ENCODE results near the gene NKAPD1.
"Not testable (repeated sequence)": the region's sequence is repeated elsewhere in the genome, so short reads cannot be mapped to it uniquely, and the experiment has no call there.

Gene NKAPD1, protein sequence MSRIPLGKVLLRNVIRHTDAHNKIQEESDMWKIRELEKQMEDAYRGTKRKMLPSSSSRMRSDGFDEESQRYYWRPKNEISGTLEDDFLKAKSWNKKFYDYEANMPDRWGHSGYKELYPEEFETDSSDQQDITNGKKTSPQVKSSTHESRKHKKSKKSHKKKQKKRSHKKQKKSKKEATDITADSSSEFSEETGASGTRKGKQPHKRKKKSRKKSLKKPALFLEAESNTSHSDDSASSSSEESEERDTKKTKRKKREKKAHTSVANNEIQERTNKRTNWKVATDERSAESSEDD

DNA sequence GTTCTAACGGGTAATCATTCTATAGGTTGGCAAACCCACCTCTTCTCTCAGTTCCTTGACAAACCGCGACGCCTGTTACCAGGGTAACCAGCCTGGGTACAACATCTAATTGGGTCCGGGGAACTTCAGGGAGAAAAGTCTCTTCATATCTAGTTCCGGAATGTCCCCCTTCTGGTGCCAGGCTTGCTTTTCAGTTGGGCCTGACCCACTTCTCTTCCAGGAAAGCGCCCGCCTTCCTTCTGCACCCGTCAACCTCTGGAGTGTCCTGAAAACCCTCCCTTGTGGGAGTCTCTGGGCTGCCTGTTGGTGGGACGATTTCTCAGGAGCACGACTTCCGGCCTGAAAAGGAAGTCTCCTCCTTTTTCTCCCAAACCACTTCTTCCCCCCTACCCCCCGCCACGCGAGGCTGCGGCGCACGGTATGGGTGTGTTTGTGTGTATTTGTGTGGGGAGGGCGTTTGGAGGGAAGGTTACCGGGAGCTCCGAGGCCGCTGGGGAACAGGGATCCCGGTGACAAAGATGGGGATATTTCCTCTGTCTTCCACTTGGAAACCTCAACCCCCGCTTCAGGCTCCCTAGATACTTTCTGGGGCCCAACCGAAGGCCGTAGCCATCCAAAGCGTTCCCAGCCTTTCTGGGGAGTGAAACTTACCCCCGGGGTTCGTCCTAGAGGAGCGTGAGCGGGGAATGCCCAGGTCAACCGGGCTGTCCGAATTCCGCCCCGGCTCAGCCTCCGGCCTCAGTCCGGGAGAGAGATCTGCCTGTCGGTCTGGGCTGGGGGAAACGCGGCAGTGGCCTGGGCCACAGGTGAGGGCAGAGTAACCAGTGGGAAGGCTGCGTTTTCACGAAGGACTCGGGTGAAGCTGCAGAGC, at the start of gene NKAPD1, which contains the start of gene PIH1D2:
TSS of gene NKAPD1 (plus strand) at position 359 of the 871 bp plus-strand sequence. CDS start 1,276 bp downstream, outside the sequence.
TSS of gene PIH1D2 (minus strand) at position 77 of the 871 bp plus-strand sequence. CDS start 843 bp downstream, outside the sequence.
- DNase-seq = peak; percentile 79 to 88

GRCh38 chr11:112024773-112025678, 49.1 kb upstream of the NKAPD1 start, which contains the start of gene DLAT:
DLAT (plus strand) TSS chr11:112025408; CDS start chr11:112025473, 65 bp downstream.
- peak; percentile 84 to 86 for DNase-seq

- DNase-seq = no peak
Observed at GRCh38 chr11:112025707-112026106, 48.4 kb upstream of the NKAPD1 start.

DNA sequence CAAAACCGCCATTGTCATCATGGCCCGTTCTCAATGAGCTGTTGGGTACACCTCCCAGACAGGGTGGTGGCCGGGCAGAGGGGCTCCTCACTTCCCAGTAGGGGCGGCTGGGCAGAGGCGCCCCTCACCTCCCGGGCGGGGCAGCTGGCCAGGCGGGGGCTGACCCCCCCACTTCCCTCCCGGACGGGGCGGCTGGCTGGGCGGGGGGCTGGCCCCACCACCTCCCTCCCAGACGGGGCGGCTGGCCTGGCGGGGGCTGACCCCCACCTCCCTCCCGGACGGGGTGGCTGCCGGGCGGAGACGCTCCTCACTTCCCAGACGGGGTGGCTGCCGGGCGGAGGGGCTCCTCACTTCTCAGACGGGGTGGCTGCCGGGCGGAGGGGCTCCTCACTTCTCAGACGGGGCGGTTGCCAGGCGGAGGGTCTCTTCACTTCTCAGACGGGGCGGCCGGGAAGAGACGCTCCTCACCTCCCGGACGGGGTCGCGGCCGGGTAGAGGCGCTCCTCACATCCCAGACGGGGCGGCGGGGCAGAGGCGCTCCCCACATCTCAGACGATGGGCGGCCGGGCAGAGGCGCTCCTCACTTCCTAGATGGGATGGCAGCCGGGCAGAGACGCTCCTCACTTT, 47.2 kb upstream of the NKAPD1 start:
- not testable (repeated sequence) for DNase-seq

GRCh38 chr11:112029460-112029859, 44.6 kb upstream of the NKAPD1 start:
- no peak for DNase-seq

- DNase-seq = no peak
Observed at GRCh38 chr11:112033902-112034301, 40.2 kb upstream of the NKAPD1 start.

DNA sequence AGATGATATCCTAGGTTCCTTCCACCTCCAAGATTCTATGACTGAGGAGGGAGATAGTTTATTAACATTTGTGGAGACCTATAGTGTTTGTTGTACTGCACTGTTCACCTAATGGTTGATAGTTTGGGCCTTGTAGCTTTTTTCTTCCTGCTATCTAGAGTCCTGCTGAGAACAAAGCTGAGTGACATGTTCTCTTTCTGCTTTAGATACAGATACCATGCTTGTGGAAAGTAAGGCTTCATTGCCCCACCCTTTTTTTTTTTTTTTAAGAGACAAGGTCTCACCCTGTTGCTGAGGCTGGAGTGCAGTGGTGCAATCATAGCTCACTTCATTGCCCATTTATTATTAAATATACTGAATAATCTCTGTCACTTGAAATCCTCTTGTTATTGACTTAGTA, 36.6 kb upstream of the NKAPD1 start:
- no peak for DNase-seq

- no peak for DNase-seq
Observed at GRCh38 chr11:112042161-112042960, 31.7 kb upstream of the NKAPD1 start.

DNA sequence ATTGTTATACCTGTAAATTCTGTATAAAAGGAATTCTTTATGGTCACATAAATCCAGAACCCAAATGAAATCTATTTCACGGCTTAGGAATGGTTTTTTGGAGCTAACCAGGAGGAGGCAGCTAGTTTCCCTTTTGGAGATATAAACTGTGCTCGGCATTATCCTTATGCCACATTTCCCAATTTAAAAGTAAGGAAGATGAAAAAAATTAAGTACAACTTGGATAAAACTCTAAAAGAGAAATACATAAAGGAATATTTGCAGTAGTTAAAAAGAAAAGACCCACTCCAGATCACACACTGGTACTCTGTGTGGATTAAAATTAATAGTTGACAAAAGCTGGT, 31.2 kb upstream of the NKAPD1 start:
- DNase-seq = no peak

- DNase-seq = no peak
Observed at GRCh38 chr11:112044961-112045360, 29.1 kb upstream of the NKAPD1 start.

DNA sequence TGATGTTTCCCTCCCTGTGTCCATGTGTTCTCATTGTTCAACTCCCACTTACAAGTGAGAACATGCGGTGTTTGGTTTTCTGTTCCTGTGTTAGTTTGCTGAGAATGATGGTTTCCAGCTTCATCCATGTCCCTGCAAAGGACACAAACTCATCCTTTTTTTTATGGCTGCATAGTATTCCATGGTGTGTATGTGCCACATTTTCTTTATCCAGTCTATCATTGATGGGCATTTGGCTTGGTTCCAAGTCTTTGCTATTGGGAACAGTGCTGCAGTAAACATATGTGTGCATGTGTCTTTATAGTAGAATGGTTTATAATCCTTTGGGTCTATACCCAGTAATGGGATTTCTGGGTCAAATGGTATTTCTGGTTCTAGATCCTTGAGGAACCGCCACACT, 27.5 kb upstream of the NKAPD1 start:
- DNase-seq = not testable (repeated sequence)

DNA sequence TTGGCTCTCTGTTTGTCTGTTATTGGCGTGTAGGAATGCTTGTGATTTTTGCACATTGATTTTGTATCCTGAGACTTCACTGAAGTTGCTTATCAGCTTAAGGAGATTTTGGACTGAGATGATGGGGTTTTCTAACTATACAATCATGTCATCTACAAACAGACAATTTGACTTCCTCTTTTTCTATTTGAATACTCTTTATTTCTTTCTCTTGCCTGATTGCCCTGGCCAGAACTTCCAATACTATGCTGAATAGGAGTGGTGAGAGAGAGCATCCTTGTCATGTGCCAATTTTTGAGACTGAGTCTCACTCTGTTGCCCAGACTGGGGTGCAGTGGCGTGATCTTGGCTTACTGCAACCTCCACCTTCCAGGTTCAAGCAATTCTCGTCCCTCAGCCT, 25.8 kb upstream of the NKAPD1 start:
- DNase-seq = not testable (repeated sequence)

DNA sequence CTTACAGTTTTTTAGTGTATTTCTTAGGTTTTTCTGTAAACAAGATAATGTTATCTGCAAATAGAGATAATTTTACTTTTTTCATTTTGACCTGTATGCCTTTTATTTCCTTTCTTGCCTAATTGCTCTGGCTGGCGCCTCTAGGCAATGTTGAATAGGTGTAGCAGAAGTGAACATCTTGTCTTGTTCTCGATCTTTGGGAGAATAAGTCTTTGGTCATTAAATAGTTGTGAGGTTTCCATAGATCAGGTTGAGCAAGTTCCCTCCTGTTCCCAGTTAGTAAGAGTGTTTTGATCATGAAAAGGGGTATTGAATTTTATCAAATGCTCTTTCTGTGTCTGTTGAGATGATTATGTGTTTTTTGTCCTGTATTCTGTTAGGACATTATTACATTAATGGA, 24.3 kb upstream of the NKAPD1 start:
- no peak for DNase-seq

- no peak for DNase-seq
Observed at GRCh38 chr11:112050721-112051120, 23.4 kb upstream of the NKAPD1 start.

GRCh38 chr11:112051768-112052167, 22.3 kb upstream of the NKAPD1 start:
- DNase-seq = no peak

DNA sequence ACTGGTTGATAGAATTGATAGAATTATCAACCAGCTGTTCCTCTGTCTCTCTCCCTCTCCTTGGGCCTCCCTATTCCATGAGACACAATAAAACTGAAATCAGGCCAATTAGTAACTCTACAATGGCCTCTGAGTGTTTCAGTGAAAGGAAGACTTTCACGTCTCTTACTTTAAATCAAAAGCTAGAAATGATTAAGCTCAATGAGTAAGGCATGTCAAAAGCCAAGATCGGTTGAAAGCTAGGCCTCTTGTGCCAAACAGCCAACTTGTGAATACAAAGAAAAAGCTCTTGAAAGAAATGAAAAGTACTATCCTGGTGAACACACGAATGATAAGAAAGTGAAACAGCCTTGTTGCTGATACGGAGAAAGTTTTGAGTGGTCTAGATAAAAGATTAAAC, 16.9 kb upstream of the NKAPD1 start:
- no peak for DNase-seq

DNA sequence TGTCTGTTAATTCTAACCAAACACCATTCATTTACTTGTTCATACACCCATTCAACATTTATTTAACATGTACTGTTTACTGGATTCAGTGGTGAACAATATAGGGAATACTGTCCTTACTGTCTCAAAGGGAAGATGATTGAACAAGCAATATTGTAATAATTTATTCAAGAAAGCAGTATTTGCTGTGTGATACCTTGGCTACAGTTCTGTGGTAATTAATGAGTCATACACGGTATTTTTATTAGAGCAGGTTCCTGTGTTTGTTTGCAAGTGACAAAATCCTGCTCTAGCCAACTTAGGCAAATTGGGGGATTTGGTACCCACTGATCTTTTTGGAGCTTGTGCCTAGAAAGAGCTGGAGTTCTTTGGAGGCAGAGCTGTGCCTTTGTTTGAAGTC, 16.0 kb upstream of the NKAPD1 start:
- no peak for DNase-seq

DNA sequence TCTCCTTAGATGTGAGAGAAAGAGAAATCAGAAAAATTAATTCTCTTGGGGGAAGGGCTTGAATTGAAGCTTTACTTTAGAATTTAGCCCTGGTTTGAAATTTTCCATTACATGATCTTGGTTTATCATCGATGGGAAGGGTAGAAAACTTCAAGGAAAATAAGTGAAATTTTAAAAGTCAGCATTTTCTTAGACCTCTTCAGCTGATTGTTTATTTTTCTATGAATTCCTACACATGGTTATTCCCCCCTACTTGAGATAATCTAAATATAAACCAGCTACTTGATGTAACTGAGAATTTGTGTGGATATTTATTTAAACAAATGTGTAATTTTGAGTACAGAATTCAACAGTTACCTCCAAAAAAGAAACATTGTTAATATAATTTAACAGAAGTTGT, 11.2 kb upstream of the NKAPD1 start:
- DNase-seq = no peak

DNA sequence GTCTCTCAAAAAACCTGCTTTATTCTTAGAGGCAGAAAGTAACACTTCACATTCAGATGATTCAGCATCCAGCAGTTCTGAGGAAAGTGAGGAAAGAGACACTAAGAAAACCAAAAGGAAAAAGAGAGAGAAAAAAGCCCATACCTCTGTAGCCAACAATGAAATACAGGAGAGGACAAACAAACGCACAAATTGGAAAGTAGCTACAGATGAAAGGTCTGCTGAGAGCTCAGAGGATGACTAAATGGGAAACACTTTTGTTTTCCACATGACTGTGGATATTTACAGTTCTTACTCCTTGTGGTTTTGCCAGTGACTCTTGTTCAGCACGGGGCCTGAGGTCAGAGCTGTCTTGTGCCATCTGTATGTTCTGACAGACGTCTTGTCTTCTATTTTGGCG, 8.6 kb downstream of the NKAPD1 start:
- DNase-seq = no peak

- DNase-seq = peak in 1 of 2 donors; percentile 21
Observed at GRCh38 chr11:112085822-112086421, 11.8 kb downstream of the NKAPD1 start.

All from CD4-positive, alpha-beta T cell treated with Interleukin-1 beta for 1 hour (primary cell).